Activated CD4-positive, CD25-positive, alpha-beta regulatory T cell treated with anti-CD3 and anti-CD28 coated beads, Interleukin-2, amount 50 U/mL, for 16 hours (primary cell): ENCODE measurements around the gene ZNF484.
A peak's percentile ranks its signal among the peaks of the same experiment; 100 is the strongest.
"Not testable (repeated sequence)": the region's sequence is repeated elsewhere in the genome, so short reads cannot be mapped to it uniquely, and the experiment has no call there.

Source experiments
- DNase-seq: peaks from one replicate; pipeline ENCODE4 v3.0.0-alpha.2; 2020; ENCODE audit warnings: low read depth, low spot score

ZNF484 gene

GRCh38 chr9:92877531-92878430 lies at the start of gene ZNF484:
TSS of gene ZNF484 (minus strand) at chr9:92878038. CDS start at chr9:92875029, 3,009 bp downstream.
- DNase-seq = peak; percentile 90

DNA sequence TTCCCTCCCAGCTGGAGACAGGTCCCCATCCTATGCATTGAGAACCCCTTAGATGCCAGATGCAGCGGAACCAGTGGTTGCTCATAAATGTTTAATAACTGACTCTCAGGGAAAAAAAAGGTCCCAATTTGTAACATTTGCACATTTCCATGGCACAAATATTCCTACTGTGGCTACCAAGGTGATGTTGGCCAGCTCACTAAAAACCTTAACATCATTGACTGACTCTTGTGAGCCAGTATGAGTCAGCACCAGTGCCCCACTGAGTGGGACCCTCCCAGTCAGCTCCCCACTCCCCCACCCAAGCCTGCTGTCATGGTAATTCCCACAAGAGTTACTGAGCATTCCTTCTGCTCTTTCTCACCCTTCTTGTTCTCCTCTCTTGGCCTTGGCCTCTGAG lies 42.6 kb upstream of the ZNF484 start:
- DNase-seq = no peak

- DNase-seq = no peak
These were observed 39.5 kb upstream of the ZNF484 start for GRCh38 chr9:92917176-92917800.

GRCh38 chr9:92911511-92912475 lies 34.0 kb upstream of the ZNF484 start:
- DNase-seq = no peak

DNA sequence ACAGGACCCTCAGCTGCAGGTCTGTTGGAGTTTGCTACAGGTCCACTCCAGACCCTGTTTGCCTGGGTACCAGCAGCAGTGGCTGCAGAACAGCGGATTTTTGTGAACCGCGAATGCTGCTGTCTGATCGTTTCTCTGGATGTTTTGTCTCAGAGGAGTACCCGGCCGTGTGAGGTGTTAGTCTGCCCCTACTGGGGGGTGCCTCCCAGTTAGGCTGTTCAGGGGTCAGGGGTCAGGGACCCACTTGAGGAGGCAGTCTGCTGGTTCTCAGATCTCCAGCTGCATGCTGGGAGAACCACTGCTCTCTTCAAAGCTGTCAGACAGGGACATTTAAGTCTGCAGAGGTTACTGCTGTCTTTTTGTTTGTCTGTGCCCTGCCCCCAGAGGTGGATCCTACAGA lies 27.3 kb upstream of the ZNF484 start:
- not testable (repeated sequence) for DNase-seq

DNA sequence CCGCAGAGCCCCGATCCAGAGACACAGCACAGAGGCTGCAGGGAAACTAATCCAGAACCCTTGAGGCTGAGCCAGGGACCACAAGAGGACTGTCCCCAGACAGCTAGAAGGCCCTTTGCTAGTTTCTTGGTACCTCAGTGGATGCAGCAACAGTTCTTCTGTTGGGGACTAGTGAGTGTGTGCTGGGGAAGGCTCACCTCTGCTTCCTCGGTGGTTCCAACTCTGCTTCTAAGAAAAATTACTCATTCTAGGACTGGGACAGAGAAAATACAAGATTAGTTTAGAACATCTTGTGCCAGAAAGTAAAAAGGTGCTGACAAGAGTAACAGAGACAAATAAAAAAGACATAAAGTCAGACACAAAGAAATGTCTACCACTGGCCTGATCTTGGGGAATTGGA lies 19.5 kb upstream of the ZNF484 start:
- no peak for DNase-seq

DNA sequence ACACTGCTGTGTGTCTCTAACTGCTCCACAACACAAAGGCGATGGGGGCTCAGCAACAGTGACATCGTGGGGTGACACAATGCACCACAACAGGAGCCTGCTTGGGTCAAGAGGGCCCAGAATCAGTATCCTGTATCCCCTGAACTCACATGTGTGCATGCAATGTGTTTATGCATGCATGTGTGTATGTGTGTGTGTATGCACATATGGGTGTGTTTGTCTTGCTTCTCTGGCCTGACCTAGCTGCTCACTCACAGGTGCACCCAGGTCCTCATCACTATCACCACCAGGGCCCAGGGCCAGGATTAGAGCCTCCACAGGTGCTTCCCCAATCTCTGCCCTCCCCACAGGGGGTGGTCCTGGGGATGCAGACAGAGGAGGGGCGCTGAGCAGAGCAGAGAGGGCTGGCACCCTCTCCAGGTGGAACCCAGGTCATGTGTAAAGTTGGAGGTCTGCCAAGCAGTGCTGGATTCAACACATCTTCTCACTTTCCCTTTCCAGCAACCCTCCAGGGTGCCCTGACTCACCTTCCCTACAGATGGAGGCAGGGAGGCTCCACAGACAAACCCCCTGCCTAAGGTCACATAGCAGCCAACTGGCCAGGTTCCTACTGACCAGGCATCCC lies 18.1 kb upstream of the ZNF484 start:
- no peak for DNase-seq

DNA sequence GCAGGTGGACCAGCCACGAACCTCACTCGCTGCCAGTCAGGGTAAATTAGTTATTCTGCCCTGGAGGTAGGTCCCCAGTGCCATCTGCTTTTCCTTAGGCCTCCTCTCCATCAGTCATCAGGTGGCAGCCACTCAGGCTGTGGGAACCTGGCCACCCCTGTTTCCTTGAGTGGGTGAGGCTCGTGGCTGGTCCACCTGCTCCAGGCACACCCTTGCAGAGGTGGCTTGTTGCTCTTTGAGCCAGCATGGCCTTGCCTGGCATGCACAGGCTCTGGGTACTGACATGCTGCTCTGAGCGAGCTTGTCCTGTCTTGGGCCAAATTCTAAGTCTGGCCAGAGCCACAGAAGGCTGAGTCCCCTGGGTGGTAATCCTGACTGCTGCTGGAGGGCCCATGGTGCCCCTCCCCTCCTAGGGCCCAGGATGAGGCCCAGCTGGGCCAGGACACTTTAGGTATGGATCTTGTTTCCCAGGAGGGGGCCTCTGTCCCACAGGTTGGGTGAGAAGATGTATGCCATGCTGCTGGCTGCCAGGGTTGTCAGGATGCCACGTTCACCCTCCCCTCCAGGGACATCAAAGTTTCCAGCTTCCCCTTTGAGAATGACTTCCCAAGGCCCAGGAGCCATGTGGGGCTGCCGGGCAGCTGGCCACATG lies 17.0 kb upstream of the ZNF484 start:
- no peak for DNase-seq

DNA sequence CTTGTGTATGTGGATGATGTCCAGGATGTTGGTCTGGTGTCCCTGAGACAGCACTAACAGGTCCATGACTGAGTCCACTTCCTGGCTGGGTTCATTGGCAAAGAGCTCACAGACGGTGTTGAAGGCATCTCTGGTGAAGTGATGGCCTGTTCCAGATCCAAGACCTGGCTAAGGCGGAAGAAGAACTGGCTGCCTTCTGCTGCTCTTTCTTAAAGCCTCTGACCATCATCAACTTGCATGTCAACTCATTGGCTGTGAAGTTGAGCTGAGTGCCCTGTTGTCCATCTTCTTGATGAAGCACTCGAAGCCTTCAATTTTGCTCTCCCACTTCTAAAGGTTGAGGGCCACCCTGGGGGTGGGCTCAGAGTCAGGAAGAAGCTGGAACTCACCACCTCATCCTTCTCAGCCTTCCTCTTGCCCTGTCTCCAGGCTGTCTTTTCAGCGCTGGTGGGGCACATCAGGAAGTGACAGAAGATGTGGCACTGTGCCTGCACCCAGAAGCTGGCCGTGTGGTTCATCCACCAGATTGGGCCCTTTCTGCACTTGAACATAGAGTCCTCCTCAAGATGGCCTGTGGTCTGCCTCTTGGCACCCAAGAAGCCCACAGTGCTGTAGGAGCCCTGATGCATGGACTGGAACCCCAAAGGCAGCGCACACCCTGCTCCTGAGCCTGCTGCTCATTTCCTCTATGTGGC lies 16.2 kb upstream of the ZNF484 start:
- DNase-seq = not testable (repeated sequence)

DNA sequence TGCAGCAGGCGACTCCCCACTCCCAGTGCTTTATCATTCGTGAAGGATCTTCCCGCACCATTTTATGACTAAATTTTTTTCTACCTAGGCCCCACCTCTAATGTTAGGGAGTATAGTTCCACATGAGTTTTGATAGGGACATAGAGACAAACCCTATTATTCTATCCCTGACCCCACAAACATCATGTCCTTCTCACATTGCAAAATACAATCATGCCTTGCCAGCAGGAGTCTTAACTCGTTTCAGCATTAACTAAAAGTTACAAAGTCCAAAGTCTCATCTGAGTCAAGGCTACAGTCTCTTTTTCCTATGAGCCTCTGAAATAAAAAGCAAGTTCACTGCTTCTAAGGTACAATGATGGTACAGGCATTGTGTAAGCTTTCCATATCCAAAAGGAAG lies 14.4 kb upstream of the ZNF484 start:
- not testable (repeated sequence) for DNase-seq

DNA sequence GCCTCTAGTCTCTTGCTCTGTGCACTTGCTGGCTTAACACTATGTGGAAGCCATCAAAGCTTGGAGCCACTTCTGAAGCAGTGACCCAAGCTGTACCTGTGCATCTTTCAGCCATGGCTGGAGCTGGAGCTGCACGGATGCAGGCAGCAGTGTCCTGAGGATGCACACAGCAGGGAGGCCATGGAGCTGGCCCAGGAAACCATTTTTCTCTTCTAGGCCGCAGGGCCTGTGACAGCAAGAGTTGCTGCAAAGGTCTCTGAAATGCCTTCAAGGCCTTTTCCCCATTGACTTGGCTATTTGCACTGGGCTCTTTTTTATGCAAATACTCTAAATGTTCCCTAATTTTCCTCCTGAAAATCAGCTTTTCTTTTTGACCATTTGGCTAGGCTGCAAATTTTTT lies 12.9 kb upstream of the ZNF484 start:
- no peak for DNase-seq

DNA sequence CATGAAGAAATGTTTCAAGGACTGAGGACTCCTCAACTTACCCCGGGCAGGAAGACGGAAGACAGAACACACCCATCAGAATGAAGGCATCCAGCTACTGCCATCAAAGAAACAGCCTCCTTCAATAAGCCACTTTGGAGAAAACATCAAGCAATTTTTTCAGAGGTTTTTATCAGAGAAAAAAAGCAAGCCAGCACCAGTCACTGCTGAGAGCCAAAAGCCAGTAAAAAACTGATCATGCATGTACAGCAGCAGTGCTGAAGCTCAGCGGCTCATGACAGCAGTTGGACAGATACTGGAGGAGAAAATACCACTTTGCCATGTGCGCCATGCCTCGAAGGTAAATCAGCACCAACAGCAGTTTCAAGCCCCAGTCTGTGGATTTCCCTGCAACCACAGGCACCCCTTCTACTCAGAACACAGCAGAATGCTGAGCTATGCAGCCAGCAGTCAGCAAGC lies 10.1 kb upstream of the ZNF484 start:
- no peak for DNase-seq

GRCh38 chr9:92886846-92887610 lies 9.2 kb upstream of the ZNF484 start:
- not testable (repeated sequence) for DNase-seq

DNA sequence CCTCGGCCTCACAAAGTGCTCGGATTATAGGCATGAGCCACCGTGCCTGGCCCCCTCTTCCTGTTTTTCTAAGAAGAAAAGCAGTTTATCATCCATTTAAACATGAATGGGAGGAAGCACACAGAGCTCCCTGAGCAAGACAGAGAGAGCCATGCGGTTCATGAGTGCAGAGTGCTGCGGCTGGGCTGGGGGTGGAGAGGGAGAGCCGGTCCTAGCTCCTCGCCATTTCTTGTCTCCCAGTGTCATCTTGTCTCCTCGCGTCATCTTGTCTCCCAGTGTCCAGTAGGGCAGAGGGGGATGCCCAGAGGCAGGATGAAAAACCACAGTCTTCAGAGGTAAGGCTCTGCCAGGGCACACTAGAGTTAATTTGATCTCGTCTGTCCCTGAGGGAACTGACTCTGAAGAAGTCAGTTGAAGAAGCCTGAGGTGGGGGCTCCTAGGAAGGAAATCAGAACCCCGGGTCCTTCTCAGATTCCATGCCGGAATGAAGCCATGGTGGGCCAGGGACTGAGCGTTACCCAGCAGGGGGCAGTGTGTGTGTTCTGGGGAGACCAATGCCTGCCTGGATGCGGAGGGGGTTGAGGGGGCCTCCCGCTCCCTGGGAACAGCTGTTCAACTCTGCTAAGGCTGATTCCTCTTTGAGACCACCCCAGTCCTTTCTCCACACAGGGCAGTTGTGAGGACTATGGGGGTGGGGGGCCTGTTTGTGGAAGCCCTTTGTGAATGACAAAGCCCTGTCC lies 6.0 kb upstream of the ZNF484 start:
- not testable (repeated sequence) for DNase-seq

DNA sequence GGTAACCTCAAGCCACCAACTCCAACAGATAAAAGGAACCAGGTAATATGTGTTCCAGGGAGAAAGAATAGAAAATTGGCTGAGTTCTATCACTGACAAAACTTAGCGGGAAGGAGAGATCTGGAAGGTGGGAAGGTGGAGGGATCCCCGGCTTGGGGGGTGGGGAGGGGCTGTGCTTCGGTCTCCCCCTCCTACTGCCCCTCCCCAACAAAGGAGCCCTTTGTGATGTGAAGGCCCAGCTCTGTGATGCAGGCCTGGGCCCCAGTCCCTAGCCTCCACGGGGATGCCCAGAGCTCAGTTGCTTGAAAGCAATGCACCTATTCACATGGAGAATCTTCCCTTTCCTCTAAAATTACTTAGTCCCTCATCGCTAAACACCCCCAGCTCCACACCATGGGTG lies 4.4 kb upstream of the ZNF484 start:
- no peak for DNase-seq

DNA sequence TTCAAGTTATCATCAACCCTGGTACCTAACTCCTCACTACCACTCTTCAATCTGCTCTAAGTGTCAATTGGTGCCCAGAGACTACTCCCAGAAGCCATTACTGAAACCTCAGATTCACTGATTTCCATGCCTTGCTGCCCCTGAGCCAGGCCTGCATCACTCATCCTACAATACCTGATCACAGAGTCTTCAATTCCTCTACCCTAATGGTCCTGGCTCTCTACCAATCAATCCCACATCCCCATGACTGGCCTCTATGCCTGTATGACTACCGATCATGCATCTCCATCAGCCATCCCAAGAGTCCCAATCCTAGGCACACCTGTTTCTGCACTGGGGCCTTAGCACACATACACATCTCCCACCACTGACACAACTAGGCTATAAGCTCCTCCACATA lies 2.5 kb downstream of the ZNF484 start:
- no peak for DNase-seq

GRCh38 chr9:92870289-92870688 lies 7.5 kb downstream of the ZNF484 start:
- DNase-seq = no peak

DNA sequence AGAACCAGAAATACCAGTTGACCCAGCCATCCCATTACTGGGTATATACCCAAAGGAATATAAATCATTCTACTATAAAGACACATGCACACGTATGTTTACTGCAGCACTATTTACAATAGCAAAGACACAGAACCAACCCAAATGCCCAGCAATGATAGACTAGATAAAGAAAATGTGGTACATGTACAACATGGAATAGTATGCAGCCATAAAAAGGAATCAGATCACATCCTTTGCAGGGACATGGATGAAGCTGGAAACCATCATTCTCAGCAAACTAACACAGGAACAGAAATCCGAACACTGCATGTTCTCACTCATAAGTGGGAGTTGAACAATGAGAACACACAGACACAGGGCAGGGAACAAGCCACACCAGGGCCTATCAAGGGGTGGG lies 11.2 kb downstream of the ZNF484 start:
- DNase-seq = not testable (repeated sequence)

DNA sequence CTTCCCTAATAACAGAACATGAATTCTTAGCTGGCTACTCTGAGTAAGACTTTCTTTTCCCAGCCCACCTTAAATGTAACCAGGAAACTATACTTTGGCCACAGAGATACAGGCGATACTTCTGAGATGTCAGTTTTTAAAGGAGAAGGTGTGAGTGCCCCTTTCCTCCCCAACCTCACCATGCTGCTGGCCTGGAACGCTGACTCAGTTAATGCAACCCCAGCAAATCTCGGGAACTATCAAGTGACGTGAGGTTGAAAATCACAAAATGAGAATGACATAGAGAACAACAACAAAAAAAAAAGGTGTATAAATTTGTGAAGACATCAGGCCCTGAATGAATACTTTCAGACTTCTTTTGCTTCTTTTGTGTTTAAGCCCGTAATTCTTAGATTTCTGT lies 13.7 kb downstream of the ZNF484 start:
- DNase-seq = no peak
